DOHH2 (cell line): Measurements from ENCODE around the gene MPRIP.

ENCODE experiments used
- CTCF ChIP-seq: fragments of 200-600 bp; sonication (generic); IDR thresholded peaks from one replicate; pipeline ENCODE4 v1.5.1; 2014; ENCODE audit warnings: antibody characterized with exemption, mild to moderate bottlenecking, low read depth, low read length; ENCODE audit not compliant: poor library complexity, severe bottlenecking
- EZH2phosphoT487 ChIP-seq: fragments of 200-600 bp; sonication (generic); IDR thresholded peaks from 2 replicates; pipeline ENCODE4 v1.6.1; 2017; ENCODE audit warnings: borderline replicate concordance, mild to moderate bottlenecking, antibody characterized with exemption, low read length, moderate library complexity, mixed read lengths

GRCh38 chr17:17153071-17153470, 110.8 kb downstream of the MPRIP start:
- TF ChIP-seq CTCF (no peak), EZH2phosphoT487 (no peak)
